Kidney capillary endothelial cell (primary cell): Measurements from ENCODE around the gene CDKL1.
"Not testable (repeated sequence)": the region's sequence is repeated elsewhere in the genome, so short reads cannot be mapped to it uniquely, and the experiment has no call there.

Experiments
- DNase-seq: peaks from one replicate; pipeline ENCODE4 v3.0.0-alpha.2; 2018; ENCODE audit warnings: low spot score

CDKL1 gene

DNA sequence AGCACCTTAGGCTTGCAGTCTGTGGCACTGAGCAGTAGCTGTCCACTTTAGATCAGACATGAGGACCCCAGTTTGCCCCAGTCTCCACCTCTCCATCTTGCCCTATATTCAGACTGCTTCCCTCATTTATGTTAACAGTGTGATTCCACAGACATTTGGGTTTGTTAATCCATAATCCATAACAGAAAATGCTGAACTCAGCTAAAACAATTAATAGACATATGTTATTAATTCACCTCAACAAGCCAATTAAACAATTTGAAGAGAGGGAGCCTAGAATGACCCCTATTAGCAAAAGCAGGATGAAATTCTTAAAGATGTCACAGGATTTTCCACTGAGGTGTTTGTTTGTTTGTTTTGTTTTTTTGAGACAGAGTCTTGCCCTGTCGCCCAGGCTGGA, 9.1 kb downstream of the CDKL1 start:
- DNase-seq, result no peak

GRCh38 chr14:50383618-50384225, 13.0 kb downstream of the CDKL1 start:
- no peak for DNase-seq

- no peak for DNase-seq
These were observed 14.8 kb downstream of the CDKL1 start for GRCh38 chr14:50381823-50382287.

DNA sequence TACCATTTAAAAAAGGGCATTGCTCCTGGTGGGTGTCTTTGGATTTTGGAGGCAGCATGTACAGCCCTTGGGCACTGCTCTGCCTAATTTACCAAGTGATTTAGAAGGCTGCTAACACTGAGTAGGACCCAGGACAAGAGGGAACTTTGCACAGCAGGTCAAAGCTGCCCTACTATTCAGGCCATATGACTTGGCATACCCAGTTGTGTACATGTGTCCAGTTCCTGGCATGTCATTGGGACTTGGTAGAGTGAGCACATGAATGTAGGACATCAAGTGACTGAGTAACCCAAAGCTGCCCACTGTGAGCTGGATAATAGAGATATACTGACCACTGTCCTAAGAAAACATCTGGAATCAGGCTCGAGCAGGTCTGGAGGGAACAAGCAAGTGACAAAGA, 15.7 kb downstream of the CDKL1 start:
- no peak for DNase-seq

GRCh38 chr14:50380455-50380854, 16.2 kb downstream of the CDKL1 start:
- DNase-seq, result no peak

DNA sequence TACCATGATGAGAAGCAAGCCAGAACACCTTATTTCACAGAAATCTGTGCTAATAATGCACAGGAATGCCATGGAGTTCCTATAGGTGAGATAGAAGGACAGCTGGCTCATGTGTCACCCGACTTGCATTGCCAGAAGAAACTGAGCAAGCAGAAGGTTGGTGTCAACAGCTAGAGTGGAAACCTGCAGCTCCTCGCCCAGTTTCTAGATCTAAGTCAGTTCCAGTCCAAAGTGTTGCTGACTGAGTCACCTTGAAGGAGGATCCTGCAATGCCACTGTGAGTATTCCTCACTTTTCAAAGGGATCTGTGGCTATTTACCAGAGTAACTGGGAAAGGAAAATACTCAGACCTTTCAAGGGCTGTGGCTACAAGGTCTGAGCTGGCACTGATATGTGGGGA, 17.1 kb downstream of the CDKL1 start:
- DNase-seq, result no peak

GRCh38 chr14:50377550-50378085, 19.1 kb downstream of the CDKL1 start:
- DNase-seq, result no peak

DNA sequence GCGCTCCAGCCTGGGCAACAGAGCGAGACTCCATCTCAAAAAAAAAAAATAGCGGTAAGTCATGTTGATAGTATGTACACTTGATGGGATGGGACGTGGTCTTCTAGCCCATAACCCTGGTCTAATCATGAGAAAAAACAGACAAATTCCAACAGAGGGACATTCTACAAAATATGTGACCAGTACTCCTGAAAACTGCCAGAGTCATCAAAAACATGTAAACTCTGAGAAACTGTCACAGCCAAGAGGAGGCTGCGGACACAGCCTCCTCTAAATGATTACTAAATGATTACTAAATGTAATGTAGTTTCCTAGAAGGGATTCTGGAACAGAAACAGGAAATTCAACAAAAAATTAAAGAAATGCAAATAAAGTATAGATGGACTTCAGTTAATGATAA, 20.9 kb downstream of the CDKL1 start:
- DNase-seq, result no peak

GRCh38 chr14:50373959-50374358, 22.7 kb downstream of the CDKL1 start:
- DNase-seq, result no peak

DNA sequence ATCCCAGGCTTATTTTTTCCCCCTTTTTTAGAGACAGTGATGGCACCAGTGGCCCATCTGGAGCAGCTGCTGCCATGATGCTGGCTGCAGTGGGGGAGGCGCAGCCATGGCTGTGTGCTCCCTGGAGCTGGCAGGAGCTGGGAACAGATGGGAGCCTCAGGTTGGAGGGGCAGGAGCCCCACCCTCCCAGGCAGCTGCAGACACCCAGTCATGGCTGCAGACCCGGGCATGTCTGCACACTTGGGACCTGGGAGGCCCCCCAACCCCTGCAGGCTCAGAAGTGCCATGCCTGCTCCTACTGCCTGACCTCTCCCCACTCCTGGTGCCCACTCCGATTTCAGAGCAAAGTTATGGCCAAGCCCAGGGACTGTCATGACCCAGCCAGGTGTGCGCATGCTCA, 25.1 kb downstream of the CDKL1 start:
- no peak for DNase-seq

GRCh38 chr14:50366589-50366988, 30.1 kb downstream of the CDKL1 start:
- DNase-seq, result no peak

DNA sequence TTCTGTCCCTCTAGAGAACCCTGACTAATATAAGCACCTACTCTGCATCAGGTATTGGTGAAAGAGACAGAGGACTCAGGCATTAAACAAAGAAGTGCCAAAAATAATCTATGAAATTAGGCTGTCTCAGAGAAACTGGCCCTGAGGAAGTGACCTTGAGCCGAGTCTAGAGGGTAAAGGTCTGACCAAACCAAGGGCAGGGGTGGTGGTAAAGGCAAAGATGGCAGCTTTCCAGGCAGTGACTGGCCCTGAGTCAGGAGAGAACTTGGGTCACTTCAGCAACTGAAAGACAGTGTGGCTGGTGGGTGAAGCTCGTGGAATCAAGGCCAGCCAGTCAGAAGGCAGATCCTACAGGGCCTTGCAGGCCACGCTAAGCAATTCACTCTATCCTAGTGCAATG, 30.6 kb downstream of the CDKL1 start:
- no peak for DNase-seq

DNA sequence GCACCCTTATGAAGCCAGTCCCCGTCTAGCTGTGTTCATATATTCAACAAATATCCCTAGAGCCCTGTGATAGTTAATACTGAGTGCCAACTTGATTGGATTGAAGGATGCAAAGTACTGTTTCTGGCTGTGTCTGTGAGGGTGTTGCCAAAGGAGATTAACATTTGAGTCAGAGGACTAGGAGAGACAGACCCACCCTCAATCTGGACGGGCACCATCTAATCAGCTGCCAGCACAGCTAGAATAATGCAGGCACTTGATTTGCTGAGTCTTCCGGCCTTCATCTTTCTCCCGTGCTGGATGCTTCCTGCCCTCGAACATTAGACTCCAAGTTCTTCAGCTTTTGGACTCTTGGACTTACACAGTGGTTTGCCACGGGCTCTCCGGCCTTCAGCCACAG, 31.1 kb downstream of the CDKL1 start:
- not testable (repeated sequence) for DNase-seq

GRCh38 chr14:50364792-50365191, 31.9 kb downstream of the CDKL1 start:
- no peak for DNase-seq

- DNase-seq, result peak; percentile 55
These were observed 33.0 kb downstream of the CDKL1 start for GRCh38 chr14:50363714-50364111.

GRCh38 chr14:50362764-50363713, 33.6 kb downstream of the CDKL1 start:
- no peak for DNase-seq

DNA sequence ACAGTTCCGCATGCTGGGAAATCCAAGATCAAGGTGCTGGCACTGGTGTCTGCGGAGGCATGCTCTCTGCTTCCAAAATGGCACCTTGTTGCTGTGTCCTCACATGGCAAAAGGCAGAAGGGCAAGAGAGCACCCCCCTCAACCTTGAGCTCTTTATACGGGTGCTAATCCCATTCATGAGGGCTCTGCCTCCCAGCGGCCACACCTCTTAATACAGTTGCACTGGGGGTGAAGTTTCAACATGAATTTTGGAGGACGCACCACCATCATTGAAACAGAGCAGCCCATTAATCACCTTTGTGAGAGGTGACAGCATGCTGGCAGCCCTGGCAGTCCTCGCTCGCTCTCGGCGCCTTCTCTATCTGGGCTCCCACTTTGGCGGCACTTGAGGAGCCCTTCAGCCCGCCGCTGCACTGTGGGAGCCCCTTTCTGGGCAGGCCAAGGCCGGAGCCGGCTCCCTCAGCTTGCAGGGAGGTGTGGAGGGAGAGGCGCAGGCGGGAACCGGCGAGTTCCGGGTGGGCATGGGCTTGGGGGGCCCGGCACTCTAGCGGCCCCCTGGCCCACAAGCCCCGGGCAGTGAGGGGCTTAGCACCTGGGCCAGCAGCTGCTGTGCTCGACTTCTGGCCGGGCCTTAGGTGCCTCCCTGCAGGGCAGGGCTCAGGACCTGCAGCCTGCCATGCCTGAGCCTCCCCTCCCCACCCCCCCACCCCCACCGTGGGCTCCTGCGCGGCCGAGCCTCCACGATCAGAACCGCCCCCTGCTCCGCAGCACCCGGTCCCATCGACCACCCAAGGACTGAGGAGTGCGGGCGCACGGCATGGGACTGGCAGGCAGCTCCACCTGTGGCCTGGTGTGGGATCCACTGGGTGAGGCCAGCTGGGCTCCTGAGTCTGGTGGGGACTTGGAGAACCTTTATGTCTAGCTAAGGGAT, 34.9 kb downstream of the CDKL1 start:
- not testable (repeated sequence) for DNase-seq

DNA sequence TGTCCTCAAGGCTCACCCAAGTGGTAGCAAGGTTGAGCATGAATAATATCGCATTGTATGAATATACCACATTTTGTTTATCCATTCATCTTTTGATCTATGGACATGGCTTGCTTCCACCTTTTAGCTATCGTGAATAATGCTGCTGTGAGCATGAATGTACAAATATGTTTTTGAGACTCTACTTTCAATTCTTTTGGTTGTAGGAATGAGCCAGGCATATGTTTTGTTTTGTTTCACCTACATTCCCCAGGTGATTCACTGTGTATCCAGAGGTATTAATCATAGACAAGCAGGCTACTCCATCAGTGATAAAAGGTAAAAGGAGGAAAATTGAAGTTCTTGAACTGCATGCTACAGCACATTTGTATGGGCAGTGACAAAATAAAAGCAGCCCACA, 35.8 kb downstream of the CDKL1 start:
- DNase-seq, result no peak

GRCh38 chr14:50360093-50360492, 36.6 kb downstream of the CDKL1 start:
- no peak for DNase-seq

GRCh38 chr14:50359631-50360030, 37.0 kb downstream of the CDKL1 start:
- no peak for DNase-seq

DNA sequence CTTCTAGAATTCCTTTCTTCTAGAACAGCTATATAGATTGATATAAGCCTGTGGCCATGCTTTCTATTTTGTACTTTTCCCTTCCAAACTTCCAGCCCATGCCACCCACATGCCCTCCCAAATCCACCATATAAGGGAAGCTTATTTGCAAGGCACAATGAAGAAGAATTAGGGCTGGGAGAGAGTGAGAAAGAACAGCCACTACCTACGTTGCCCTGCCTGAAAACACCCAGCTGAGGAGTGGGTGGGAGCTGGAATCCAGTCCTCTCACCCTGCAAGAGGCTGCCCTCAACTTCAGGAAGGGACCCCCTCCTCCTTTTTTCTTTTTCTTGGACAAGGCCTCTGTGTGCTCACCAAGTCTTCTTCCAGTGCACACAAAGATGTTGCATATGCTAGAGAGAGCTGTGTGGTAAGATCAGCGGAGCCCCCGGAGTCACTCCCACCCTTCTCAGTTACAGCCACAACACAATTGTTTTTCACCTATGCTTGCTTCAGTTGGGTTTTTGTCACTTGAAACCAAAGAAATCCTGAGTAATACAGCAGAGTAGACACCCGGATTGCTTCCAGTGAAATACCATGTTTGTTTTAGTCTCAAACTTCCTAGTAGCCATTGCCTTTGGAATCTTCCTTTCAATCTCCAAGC, 38.8 kb downstream of the CDKL1 start:
- DNase-seq, result no peak

DNA sequence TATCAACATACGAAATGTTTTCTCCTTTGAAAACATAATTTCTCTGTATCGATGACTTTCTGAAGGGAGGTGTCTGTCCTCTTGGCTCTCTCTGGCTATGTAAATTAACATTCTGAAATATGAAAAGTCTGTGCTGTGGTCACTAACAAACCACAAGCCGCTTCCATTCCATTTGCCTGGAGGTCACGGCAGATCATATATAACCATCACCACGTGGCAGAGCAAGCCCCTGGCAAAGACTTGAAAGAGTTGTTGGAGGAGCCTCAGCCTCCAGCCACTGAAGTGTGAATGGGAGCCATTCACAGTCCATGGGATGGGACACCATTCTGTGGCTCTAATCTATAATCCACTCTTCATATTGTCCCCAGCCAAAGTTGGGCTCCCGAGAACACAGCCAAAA, 39.6 kb downstream of the CDKL1 start:
- no peak for DNase-seq
